ENCODE measurements around the gene PTGR3. TPM values are rescaled to one million over a fixed set of nuclear protein-coding genes. Genes with fewer than 3 reads are reported as not detected.
A peak's percentile ranks its signal among the peaks of the same experiment; 100 is the strongest.

The PTGR3 gene
- total and polyA plus RNA-seq, 3 donors from 2014 or later: 13.9 to 27.9 (median 15.7) TPM

DNA sequence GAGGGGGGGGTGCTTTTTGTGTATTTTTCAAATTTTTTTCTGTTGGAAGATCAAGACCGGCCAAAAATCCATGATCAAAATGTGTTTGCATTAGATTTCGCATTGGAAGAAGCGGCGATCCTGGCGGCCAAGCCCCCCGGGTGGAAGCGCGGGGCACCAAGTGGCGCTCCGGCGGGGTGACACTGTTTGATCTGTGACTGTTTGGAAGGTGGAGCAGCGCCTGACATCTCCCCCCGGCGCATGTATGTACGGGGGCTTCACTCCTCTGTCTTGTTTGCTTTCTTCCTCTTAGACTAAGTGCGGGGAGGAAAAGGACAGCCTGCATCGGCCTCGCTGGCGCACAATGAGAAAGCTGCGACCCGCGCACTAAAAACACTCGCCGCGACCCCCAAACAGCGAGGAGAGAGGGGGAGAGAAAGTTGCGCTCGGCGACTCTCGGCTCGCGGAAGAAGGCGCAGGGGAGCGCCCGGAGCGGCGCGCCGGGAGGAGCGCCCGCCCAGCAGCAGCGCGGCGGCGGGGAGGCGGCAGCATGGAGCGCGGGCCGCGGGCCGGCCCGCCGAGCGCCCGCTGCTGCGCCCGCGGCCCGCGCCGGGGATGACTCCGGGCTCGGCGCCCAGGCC, 2.2 kb upstream of the PTGR3 start:
- TF ChIP-seq, protein P1, sequence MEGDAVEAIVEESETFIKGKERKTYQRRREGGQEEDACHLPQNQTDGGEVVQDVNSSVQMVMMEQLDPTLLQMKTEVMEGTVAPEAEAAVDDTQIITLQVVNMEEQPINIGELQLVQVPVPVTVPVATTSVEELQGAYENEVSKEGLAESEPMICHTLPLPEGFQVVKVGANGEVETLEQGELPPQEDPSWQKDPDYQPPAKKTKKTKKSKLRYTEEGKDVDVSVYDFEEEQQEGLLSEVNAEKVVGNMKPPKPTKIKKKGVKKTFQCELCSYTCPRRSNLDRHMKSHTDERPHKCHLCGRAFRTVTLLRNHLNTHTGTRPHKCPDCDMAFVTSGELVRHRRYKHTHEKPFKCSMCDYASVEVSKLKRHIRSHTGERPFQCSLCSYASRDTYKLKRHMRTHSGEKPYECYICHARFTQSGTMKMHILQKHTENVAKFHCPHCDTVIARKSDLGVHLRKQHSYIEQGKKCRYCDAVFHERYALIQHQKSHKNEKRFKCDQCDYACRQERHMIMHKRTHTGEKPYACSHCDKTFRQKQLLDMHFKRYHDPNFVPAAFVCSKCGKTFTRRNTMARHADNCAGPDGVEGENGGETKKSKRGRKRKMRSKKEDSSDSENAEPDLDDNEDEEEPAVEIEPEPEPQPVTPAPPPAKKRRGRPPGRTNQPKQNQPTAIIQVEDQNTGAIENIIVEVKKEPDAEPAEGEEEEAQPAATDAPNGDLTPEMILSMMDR (IDR thresholded peaks at IDR 0.05): no peak
- no peak for TF ChIP-seq POLR2A (IDR thresholded peaks at IDR 0.05)
- H3K9me3 ChIP-seq: no peaks in the 10 kb centered on the region
- H3K36me3 ChIP-seq (ENCODE audit: low read depth, missing control alignments): no peaks in the 10 kb centered on the region
- H3K4me1 ChIP-seq: peaks cover 18% of the 10 kb centered on the region
- H3K4me3 ChIP-seq: peak overlapping the region; percentile 88 to 93
- no peaks in the 10 kb centered on the region for H3K27me3 ChIP-seq
- H3K27ac ChIP-seq: peak overlapping the region; percentile 93 to 97
- intact Hi-C loops (cut with DNase I; ENCODE audit: low total_unique reads): no loop called here
- 0% methylated on average over 6 to 51 of the region's 64 CpGs for WGBS, 2 donors
- no peak for DNase-seq

DNA sequence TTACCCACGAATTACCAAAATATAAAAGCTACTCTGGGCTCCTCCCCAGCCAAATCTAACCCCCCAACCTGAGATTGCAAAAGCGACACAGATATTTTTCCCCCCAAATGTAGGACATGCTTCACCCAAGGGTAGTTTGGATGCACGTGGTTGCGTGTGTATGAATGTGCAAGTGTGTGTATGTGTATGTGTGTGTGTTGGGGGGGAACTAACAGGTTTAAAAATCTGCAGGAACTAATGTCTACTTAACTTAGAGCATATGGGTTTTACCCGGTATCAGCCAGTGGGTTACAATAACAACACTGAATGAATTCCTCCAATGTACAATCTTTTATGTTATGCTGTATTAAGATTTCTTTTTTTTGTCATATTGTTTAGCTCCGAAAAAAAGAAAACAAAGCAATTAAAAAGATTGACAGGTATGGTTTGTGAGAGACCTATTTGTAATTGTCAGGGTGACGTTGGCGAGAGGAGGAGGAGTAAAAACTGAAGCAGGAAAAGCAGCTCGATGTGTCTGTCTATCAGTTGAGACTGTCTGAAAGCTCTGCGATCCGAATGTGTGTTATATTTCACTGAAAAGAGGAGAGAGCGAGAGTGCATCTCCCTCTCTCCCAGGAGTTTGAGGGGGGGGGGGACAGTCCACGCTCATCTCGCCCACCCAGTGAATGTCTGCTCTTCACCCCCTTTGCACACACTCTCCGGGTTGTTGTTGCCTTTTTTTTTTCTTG, 1.5 kb upstream of the PTGR3 start, which contains the start of gene TSHZ1:
TSS of gene TSHZ1 (plus strand) at position 524 of the 728 bp plus-strand sequence. CDS start 1,080 bp downstream, outside the sequence.
- Histone ChIP-seq H3K9me3 (no peaks in the 10 kb centered on the region), H3K4me3 (peak within 1 kb of the TSS; percentile 88 to 93), H3K27ac (peak within 1 kb of the TSS; percentile 93 to 97), H3K4me1 (peaks cover 18% of the 10 kb centered on the region), H3K36me3 (ENCODE audit: low read depth, missing control alignments) (no peaks in the 10 kb centered on the region), H3K27me3 (no peaks in the 10 kb centered on the region)
- intact Hi-C loops (cut with DNase I; ENCODE audit: low total_unique reads): no loop called here
- TF ChIP-seq, protein P1 (IDR thresholded peaks at IDR 0.05): no peak
- no peak for TF ChIP-seq POLR2A (IDR thresholded peaks at IDR 0.05)
- WGBS, 2 donors: 1 to 2% methylated on average over 15 of the region's 15 CpGs
- DNase-seq: peak; percentile 89

DNA sequence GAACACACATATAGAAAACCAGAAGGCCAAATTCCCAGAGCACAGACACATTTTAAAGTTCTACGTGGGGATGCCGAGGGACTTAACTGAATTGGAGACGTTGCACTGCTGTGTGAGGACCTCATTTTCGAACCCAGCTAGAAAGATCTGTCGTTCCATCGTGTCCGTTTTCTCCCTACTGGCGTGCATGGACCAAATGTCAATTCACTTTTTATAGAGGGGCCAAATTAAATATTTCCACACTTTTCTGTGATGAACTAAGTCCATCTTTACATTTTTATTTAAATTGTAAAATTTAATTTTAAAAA, 966 bp upstream of the PTGR3 start:
- no peak for DNase-seq
- Histone ChIP-seq H3K9me3 (no peaks in the 10 kb centered on the region), H3K27ac (peak overlapping the region; percentile 93 to 97), H3K4me3 (peak overlapping the region; percentile 88 to 93), H3K4me1 (peaks cover 18% of the 10 kb centered on the region), H3K27me3 (no peaks in the 10 kb centered on the region), H3K36me3 (ENCODE audit: low read depth, missing control alignments) (no peaks in the 10 kb centered on the region)
- TF ChIP-seq, protein P1 (IDR thresholded peaks at IDR 0.05): no peak
- no peak for TF ChIP-seq POLR2A (IDR thresholded peaks at IDR 0.05)
- intact Hi-C loops (cut with DNase I; ENCODE audit: low total_unique reads): loop anchor here (10.0 kb wide), 2 partner anchors 45 to 275 kb away; no protein-coding TSS in a partner anchor
- 0% methylated on average over 8 of the region's 8 CpGs for WGBS, 2 donors

DNA sequence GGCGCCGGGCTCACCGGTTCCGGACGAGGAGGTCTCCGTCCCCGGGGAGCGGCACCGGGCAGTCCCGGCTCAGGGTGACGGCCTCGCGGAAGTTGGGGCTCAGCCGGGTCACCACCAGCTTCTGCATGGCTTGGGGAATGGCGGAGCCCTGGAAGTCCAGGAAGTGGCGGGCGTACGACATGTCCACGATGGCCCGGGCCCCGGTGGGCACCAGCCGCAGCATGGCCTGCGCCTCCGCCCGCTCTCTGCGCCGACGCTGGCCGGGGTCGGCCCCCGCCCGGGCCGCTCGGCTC, 157 bp downstream of the PTGR3 start:
- no peak for DNase-seq
- Histone ChIP-seq H3K4me3 (peak overlapping the region; percentile 88 to 93), H3K27ac (peak overlapping the region; percentile 93 to 97), H3K27me3 (no peaks in the 10 kb centered on the region), H3K9me3 (no peaks in the 10 kb centered on the region), H3K36me3 (ENCODE audit: low read depth, missing control alignments) (no peaks in the 10 kb centered on the region), H3K4me1 (peaks cover 19% of the 10 kb centered on the region)
- intact Hi-C loops (cut with DNase I; ENCODE audit: low total_unique reads): loop anchor here (10.0 kb wide), 2 partner anchors 46 to 276 kb away; no protein-coding TSS in a partner anchor
- 0% methylated on average over 10 of the region's 34 CpGs; no CpG with 5 or more reads in 1 of the 2 donors for WGBS, 2 donors
- TF ChIP-seq POLR2A (IDR thresholded peaks at IDR 0.05): no peak
- TF ChIP-seq, protein P1 (IDR thresholded peaks at IDR 0.05): no peak
